ENCODE results near the gene PUSL1. TPM values are rescaled to one million over a fixed set of nuclear protein-coding genes. Genes with fewer than 3 reads are reported as not detected.

The PUSL1 gene
- polyA plus RNA-seq, 3 donors = 8.8 to 11.7 (median 11.2) TPM

DNA sequence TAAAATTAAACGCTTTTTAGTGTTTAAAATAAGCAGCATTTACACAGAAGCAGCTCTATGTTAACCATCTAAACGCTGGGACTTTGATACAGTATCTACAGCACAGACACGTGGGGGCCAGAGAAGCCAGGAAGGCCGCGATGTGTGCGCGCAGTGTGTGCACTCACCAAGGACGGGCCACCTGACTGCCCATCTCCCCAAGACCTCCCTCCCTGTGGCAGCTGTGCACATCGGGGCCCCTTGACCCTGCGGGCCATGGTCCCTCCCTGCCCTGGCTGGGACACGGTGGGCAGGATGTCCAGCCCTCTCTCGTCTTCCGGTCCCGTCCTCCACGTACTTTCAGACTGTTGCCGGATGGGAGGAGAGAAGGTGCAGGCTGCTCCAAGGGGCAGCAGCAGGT lies 26.9 kb downstream of the PUSL1 start:
- DNase-seq = no peak

DNA sequence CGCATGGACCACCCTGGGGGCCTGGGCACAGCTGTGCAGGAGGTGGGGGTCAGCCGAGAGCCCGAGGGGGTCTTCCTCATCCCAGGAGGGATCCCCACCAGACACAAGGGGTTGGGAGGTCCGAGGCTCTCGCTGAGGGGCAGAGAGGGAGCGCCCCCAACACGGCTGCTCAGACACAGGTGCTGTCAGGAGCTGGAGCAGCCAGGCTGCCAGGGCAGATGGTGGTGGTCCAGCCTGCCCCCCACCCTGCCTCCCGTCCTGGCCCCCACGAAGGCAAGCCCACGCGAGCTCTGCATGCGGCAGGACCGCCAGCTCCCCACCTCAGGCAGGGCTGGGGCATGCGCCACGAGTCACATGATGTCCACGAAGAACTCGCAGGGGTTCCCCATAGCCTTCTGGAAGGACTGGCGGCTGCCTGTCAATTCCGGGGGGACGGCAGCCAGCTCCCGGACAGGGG lies 27.4 kb downstream of the PUSL1 start:
- no peak for DNase-seq

DNA sequence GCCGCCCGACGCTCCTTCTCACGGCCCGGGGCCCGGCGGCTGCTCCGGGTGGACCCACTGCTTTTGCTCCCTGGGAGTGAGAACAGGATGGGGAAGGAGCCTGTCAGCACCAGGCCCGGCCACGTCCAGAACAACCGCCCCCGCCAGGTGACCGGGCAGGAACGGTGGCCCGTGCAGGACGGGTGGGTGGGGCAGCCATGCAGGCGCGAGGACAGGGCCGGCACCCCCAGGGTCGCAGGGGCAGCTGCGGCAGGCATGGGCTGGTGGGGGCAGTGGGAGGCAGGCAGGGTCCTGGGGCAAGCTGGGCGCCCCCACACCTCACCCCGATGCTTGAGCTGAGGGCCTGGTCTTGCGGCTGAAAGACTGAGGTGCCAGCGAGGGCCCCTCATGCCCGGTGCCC lies 28.0 kb downstream of the PUSL1 start:
- no peak for DNase-seq

DNA sequence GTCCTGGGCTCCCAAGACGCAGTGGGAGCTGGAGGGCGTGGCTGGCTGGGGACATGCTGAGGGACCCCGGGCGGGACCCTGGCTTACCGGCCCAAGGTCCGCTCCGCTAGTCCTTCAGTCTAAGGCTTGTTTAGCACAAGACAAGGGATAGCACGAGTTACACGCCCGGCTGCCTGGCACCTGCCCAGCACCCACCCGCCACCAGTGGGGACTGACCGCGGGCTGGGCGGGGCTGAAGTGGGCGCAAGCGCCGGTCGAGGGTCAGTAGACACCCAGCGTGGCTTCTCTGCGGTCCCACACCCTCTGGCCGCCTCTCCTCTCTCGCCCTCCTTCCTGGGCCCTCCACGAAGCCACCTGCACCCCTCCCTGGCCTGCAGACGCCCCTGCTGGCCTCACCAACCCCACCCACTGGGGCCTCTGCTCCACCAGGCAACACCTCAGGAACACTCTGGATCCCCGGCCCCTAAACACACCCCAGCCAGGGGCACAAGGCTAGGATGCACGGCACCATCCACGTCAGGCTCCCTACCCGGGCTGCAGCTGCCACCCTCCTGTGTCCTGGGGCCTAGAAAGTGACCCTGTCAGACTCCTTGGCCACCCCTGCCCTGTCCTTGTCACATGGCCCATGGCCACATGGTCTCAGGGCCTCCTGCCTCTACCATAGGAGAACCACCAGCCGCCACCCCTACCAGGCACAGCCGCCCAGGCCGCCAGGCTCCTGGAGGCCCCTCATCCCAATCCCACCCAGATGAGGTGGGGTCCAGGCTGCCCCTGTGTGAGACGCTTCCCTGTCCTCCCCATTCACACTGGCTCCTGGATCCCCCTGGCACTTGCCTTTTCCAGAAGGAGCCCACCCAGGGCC lies 28.8 kb downstream of the PUSL1 start:
- DNase-seq = no peak

DNA sequence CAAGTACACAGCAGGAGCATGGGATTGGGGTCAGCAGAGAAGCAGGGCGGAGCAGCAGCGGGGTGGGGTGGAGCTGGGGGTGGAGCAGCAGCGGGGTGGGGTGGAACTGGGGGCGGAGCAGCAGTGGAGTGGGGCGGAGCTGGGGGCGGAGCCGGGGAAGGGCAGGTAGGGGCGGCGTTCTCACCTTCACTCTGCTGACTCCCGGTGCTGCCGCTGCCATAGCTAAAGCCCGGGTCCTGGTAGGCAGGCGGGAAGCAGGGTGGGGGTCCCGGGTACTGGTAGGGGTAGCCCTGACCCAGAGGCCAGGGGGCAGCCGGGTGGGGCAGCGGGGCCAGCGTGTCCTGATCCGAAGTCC lies 29.4 kb downstream of the PUSL1 start:
- DNase-seq = no peak

DNA sequence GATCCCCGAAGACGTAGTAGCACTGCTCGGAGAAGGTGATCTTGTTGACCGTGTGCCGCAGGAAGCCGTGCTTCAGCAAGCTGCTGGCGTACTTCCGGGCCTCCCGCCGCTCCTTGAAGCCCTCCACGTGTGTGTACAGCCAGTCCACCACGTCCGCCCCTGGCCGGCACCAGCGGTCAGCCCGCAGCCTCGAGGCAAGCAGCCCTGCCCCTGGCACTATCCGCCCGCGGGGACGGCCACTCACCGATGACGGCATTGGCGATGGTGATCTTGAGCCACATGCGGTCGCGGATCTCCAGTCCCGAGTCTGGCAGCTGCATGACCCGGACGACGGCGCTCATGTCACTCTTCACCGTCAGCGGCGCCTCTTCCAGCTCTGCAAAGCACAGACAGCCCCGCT lies 29.9 kb downstream of the PUSL1 start:
- no peak for DNase-seq

DNA sequence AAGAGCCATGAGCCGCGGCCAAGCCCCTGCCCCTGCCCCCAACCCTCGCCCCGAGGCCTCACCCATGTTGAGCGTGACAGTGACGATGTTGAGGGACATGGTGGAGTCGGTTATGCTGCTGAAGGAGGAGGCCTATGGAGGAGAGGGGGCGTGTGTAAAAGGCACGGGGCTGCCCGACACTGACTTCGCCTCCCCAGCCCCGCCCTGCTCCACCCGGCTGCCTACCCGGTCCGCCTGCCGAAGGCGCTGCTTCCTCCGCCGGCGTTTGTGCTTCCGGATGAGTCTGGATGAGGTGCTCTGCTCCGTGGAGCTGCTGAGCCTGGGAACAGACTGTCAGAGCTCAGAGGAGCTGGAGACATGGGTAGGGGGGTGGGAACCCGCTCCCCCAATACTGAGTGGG lies 31.8 kb downstream of the PUSL1 start:
- no peak for DNase-seq

DNA sequence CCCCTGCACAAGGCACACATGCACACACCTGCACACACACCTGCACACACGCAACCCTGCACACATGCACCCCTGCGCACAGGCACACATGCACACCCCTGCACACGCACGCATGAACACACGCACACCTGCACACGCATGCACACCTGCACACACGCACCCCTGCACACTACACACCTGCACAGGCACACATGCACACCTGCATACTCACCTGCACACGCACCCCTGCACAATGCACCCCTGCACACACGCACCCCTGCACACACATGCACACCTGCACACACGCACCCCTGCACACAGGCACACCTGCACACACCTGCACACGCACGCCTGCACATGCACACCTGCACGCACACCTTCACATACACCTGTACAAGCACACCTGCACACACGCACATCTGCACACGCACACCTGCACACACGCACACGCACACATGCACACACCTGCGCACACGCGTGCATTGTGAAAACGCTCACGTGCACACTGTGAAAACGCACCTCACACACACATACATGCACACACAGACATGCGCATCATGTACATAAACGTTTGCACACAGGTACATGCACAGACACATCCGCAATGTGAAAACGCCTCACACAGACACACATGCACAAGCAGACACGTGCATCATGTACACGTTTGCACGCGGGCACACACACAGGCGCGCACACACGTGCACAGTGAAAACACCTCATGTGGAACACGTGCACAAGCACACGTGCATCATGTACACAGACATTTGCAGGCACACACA lies 32.6 kb downstream of the PUSL1 start:
- no peak for DNase-seq

DNA sequence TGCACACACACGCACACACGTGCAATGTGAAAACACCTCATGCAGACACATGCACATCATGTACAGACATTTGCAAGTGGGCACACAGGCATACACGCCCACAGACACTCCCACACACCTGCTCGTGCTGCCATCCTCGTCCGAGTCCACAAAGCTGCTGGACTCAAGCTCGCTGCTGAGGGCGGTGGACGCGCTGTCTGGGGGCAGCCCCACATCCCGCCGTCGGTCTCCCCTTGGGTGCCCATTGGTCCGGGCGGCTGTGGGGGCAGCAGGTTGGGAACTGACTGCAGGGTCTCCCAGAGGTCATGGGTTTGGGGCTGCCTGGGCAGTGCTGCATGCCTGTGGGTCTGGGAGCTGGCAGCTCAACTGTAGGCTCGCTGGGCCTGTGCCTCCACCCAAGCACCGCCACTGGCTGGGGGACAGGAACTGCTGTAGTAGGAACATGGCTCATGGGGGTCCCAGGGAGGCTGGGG lies 33.2 kb downstream of the PUSL1 start:
- DNase-seq = no peak

DNA sequence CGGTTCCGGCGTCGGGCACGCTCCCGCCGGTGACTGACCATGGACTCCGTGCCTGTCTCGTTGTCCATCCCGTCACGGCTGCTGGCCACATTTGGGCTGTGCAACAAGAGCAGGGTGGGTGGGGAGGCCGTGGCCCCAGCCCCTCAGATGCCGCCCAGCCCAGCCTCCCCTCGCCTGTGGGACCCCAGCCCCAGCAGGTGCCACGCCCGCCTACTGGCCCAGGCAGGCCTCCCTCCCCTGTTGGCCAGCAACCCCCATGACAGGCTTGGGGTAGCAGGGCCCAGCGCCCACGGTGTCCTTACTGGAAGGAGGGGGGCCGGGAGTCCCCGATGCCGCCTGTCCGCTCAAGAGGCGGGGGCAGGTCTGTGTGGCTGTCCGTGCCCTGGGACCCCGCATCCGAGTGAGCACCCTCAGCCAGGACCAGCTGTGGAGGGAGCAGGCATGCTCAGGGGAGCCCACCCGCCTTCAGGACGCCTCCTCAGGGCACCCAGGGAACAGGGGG lies 33.7 kb downstream of the PUSL1 start:
- no peak for DNase-seq

DNA sequence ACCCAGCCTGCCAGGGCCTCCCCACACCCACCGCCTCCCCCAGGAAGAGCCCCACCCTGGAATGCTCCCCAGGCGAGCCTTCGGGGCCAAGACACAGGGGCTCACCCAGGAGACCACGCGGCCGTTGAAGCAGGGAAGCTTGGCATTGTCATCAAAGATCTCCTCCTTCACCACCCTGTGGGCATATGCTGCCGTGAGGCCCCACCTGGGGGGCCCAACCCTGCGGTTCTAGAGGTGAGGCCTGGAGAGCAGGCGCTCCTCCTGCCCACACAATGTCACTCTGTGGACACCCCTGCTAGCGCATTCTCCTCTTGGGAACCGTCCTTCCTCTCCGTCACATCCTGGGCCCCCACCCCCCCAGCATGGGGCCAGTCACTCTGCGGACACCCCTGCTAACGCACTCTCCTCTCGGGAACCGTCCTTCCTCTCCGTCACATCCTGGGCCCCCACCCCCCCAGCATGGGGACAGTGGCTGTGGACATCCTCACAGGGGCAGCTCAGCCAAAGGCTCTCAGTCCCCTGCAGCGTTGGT lies 34.3 kb downstream of the PUSL1 start:
- no peak for DNase-seq

DNA sequence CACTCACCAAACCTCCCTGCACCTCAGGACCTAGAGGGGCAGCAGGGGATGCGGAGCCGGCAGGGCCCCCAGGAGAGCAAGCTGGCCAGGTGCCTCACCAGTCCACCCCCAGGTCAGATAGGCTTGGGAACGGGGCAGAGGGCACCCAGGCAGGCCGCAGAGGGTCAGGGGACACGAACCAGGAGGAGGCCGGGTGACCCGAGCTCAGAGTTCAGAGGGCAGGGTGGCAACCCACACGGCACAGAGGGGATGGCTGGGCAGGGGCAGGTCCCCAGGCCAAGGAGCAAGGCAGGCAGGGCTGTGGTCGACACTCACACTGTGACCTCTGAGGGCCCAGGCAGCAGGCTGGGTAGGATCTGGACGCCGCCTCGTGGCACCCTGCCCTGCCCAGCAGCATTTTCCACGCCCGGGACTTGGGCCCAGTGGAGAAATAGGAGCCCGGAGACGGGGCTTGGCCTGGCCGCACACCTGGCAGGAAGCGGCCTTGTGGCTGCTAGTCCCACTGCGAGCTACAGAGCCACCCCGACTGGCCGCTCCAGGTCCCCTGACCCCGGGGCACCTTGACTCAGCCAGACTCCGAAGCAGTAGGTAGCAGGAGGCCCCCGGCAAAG lies 35.5 kb downstream of the PUSL1 start:
- DNase-seq = no peak

DNA sequence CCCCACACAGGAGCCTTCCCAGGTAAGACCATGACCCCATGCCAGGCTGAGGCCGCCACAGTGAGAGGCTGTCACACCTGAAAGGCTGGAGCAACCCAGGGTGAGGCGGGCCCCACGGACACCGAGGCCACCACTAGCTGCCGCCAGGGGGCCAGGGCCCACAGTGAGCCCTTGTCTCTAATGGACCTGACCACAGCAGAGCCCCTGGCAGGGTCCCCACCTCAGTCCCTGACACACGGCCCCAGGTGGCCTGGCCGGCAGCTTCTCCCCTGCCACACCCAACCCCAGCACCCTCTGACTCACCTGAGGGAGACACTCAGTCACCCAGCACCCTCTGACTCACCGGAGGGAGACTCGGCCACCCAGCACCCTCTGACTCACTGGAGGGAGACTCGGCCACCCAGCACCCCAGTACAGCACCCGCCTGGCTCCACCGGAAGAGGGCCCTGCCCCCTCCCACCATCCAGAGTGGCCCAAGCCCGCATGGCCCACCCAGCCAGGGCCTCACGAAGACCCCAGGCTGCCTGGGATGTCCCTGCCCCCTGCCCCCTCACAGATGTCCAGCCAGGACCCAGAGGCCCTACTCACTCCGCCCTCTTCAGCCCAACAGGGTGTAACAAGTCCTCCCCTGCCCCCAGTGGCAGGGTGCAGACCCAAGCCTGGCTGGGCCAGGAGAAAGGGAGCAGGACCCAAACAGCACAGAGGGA lies 36.4 kb downstream of the PUSL1 start:
- DNase-seq = no peak

DNA sequence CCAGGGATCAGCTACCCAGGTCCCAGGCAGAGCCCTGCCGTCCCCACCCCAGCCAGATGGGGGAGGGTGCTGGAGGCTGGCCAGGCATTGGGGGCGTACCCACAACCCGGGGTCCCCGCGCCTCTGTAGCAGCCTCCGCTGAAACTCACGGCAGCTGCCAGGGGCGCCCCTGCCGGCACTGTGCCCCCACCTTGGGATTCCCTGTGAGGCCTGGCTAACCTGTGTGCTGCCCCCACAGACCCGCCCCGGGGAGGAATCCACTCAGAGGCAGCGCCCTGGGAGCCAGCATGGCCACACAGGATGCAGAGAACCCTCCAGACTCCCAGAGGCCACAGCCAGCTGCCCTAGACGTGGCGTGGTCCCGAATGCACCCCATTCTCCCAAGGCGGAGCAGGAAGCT lies 37.0 kb downstream of the PUSL1 start:
- DNase-seq = no peak

DNA sequence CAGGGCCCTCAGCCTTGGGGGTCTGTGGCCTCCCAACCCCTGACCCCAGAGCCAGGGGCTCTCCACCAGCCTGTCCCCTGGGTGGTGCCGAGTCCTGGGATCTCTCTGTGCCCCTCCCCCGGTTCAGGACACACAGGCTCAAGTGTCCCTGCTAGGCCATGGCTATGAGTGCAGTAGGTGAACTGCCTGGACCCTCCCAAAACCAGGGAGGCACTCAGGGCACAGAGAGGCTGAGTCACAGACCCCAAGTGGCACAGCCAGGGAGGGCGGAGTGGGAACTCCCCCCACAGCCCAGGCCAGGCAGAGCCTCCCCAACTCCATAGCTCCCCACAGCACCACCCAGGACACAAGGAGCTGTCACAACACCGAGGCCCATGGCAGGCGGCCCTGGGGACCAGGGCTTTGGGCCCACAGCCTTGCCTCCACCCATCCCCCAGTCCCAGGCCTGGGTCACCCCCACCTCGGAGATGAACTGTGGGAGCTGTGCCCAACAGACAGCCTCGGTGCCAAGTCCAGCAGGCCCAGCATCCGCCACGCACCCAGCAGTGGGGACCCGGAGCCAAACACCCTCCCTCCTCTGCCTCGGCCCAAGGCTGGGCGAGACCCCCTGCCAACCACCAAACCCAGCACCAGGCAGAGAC lies 37.6 kb downstream of the PUSL1 start:
- no peak for DNase-seq

DNA sequence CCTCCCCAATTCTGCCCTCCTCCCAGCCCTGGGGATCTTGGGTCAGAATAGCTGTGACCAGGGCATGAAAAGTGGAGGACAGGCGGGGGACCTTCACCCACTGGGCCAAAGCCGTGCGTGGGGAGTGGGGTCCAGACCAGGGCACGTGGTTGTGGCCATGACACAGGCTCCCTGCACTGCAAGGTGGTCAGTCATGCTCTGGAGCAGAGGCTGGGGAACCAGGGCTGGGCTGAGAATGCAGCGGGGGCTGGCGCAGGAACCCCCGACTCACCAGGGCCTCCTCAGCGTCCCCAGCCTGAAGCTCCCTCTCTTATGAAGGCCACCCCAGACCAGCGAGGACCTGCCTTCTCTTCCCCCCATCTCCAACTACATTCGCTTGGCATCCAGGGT lies 38.1 kb downstream of the PUSL1 start:
- DNase-seq = no peak

DNA sequence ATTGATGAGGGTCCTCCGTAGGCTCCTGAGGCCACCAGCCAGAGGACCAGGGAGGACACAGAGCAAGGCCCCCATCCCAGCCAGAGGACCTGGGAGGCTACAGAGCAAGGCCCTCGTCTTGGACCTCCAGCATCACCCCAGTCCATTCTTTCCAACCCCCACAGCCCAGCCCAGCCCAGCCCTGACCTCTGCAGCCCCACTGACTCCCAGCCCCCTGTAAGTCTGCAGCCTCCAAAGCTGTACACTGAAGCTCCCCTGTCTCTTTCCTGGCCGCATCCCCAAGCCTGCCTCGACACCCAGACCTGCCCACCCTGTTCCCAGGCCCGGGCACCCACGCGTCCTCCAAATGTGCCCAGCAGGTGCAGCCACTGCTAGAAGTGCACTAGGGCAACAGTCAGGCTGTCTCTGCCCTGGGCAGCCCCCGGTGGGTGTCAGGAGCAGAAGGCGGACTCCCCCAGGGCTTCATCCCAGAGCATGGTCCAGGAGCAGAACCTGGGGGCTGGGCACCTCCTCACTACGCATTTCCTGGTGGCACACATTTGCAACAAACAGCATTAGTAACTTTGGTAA lies 38.7 kb downstream of the PUSL1 start:
- no peak for DNase-seq

DNA sequence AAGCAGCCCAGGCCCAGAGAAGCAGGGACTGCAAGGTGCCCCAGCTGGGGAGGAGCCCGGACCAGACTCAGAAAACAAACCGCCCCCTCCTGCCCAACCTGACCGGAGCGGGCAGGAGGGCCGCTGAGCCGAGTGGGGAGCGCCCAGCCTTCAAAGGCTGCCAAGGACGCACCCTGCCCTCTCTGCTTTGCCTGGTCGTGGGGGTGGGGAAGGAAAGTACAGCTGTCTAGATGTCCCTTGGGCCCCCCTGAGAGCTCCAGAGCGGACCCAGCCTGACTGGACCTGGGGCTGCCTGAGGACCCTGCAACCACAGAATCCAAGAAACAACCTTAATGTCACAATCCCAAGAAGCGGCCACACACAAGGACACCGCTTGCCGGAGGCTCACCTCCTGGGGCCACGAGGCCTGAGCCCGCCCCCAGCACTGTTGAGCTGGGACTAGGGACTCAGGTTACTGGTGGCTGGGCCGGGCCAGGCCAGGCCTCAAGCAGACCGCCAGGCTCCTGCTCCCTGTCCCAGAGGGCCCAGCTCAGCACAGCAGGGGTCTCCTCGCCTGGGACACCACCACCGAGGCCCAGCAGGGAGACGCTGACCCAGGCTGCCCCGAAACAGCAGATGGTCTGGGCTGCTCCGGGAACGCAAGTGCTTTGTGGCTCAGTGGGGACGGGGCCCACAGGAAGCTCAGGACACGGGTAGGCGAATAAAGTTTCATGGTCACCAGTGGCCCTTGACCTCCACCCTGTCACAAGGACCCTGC lies 39.4 kb downstream of the PUSL1 start:
- DNase-seq = no peak

DNA sequence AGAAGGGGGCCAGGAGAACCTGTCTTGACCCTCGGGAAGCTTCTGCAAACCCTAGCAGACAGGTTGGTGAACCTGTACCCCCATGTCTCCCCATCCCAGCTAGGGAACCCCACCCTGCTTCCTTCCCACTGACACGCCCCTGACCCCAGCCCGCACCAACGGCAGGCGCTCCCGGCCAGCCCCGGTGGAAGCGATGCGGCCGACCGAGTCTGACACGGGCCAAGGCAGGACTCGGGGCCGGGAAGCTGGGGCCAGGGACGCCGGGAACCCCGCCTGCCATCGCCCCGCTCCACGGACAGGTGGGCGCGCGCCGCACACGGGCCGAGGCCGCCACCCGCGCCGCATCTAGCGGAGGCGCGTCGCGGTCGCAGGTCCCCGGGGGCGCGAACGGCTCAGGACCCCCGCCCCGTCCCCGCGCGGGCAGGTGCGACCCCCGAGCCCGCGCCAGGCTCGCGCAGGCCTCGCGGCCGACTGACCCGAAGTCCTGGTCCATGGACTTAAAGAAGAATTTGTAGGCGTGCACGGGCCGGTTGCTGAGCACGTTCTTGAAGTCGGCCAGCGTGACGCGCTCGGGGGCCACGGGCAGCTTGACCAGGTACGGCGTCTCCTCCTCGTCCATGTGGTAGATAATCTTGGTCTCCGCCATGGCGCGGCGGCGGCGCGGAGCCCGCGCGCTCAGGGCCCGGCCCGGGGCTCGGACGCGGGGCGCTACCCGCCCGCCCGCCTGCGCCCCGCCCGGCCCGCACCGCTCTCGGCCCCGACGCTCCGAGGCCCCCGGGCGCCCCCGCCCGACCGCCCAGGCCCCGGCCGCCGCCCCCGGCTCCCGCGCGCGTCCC lies 40.2 kb downstream of the PUSL1 start:
- no peak for DNase-seq
